Gastrocnemius medialis (tissue), 4 donors: ENCODE results near the gene ZBTB46. TPM values are rescaled to one million over a fixed set of nuclear protein-coding genes. Genes with fewer than 3 reads are reported as not detected.

Experiments used
- ATAC-seq, 2 donors: fragments of 150-250 bp; one replicate each; pipeline ENCODE4 v1.9.1; 2016
- DNase-seq, 2 donors: peaks; one replicate each; pipeline ENCODE4 v3.0.0-alpha.2; 2019
- H3K27ac ChIP-seq, 4 donors: fragments of 200-600 bp; sonication (generic); 1 replicate in 1 of 4; 2 replicates in 3 of 4; pipeline ENCODE4 v1.5.1; 2016 to 2018; ENCODE audit warnings: mild to moderate bottlenecking in 2 of 4, moderate library complexity in 1 of 4
- H3K27me3 ChIP-seq, 3 donors: fragments of 200-600 bp; sonication (generic) in 2 of 3; 1 replicate in 1 of 3; 2 replicates in 2 of 3; pipeline versions ENCODE4 v1.5.1 to v1.6.0; 2016 to 2019; ENCODE audit warnings: mild to moderate bottlenecking in 1 of 3, moderate library complexity in 1 of 3
- H3K36me3 ChIP-seq, 2 donors: fragments of 200-600 bp; sonication (generic) in 1 of 2; one replicate each; pipeline ENCODE4 v1.5.1; 2017 to 2018
- H3K4me1 ChIP-seq, 2 donors: fragments of 200-600 bp; sonication (generic) in 1 of 2; one replicate each; pipeline ENCODE4 v1.5.1; 2016 to 2017; ENCODE audit warnings: mild to moderate bottlenecking in 2 of 2
- H3K4me3 ChIP-seq, 4 donors: fragments of 200-600 bp; sonication (generic) in 3 of 4; 1 replicate in 1 of 4; 2 replicates in 3 of 4; pipeline ENCODE4 v1.5.1; 2016 to 2019; ENCODE audit warnings: mild to moderate bottlenecking in 2 of 4
- H3K9me3 ChIP-seq, 3 donors: fragments of 200-600 bp; sonication (generic) in 2 of 3; 1 replicate in 1 of 3; 2 replicates in 2 of 3; pipeline ENCODE4 v1.5.1; 2016 to 2019
- CTCF ChIP-seq, 5 experiments: fragments of 450-650 bp in 3 of 5; fragments of 200-600 bp in 2 of 5; sonication (generic) in 2 of 5; IDR thresholded peaks in 4 of 5; conservative IDR thresholded peaks in 1 of 5; 1 replicate in 4 of 5; 2 replicates in 1 of 5; pipeline ENCODE4 v1.5.1; 2016 to 2019; ENCODE audit warnings: antibody characterized with exemption in 5 of 5, mild to moderate bottlenecking in 3 of 5, moderate library complexity in 3 of 5
- POLR2A ChIP-seq, 2 donors: fragments of 450-650 bp; IDR thresholded peaks; one replicate each; pipeline ENCODE4 v1.6.1; 2017; ENCODE audit warnings: antibody characterized with exemption in 2 of 2, mild to moderate bottlenecking in 2 of 2, moderate library complexity in 2 of 2
- in situ Hi-C, 4 donors: fragments of 200-750 bp; cut with MboI; loops; one replicate each; pipeline versions ENCODE4 v1.15.0 to v1.8.0; 2017; ENCODE audit warnings: low sequenced_read_pairs in 4 of 4
- intact Hi-C: fragments of 100-400 bp; cut with DNase I; formaldehyde crosslinking; loops from one replicate; pipeline ENCODE4 v1.15.1; 2023; ENCODE audit warnings: low total_unique reads
- total RNA-seq, 4 donors: library from RNA; depleted of rRNA; stranded (reverse); fragments of >200 nt; gene quantifications; one replicate each; pipeline versions ENCODE4 v1.1.0 to v1.2.3, GENCODE V29; 2016

The ZBTB46 gene
- total RNA-seq, 4 donors from 2014 or later = 4.3 to 7.1 (median 5.6) TPM

- Histone ChIP-seq H3K4me3 (peak overlapping the region in 2 of 4 donors; percentile 57 to 91), H3K27ac (peak overlapping the region; percentile 93 to 99 (median 97)), H3K27me3 (no peaks in the 10 kb centered on the region), H3K4me1 (peaks cover 17 to 32% of the 10 kb centered on the region in 2 donors), H3K36me3 (peaks cover 0 to 36% of the 10 kb centered on the region in 2 donors), H3K9me3 (no peaks in the 10 kb centered on the region)
- in situ Hi-C loops = no loop called here
- intact Hi-C loops = loop anchor here (5.0 kb wide), 1 partner anchor 96 kb away; no protein-coding TSS in a partner anchor
- DNase-seq (no peak), ATAC-seq (no peak)
- no peak for TF ChIP-seq CTCF (IDR thresholded peaks at IDR 0.05 in 4 of 5, conservative IDR thresholded peaks at IDR 0.05 in 1 of 5)
- no peak for TF ChIP-seq POLR2A (IDR thresholded peaks at IDR 0.05)
Observed at GRCh38 chr20:63737945-63738686, 92.9 kb downstream of the ZBTB46 start.

- intact Hi-C loops = loop anchor here (5.0 kb wide), 1 partner anchor 95 kb away; no protein-coding TSS in a partner anchor
- no peak overlapping the region for H3K27ac ChIP-seq
- no peaks in the 10 kb centered on the region for H3K9me3 ChIP-seq
- ATAC-seq = no peak
- no peaks in the 10 kb centered on the region for H3K27me3 ChIP-seq
- H3K4me3 ChIP-seq = no peak overlapping the region
- TF ChIP-seq POLR2A (IDR thresholded peaks at IDR 0.05) = no peak
- no peak for TF ChIP-seq CTCF (IDR thresholded peaks at IDR 0.05 in 4 of 5, conservative IDR thresholded peaks at IDR 0.05 in 1 of 5)
- in situ Hi-C loops = no loop called here
- no peak for DNase-seq
- H3K4me1 ChIP-seq = peaks cover 17 to 32% of the 10 kb centered on the region in 2 donors
- H3K36me3 ChIP-seq = peaks cover 0 to 35% of the 10 kb centered on the region in 2 donors
Observed at GRCh38 chr20:63737695-63737944, 93.4 kb downstream of the ZBTB46 start.

- peaks cover 0 to 35% of the 10 kb centered on the region in 2 donors for H3K36me3 ChIP-seq
- H3K4me1 ChIP-seq = peaks cover 17 to 32% of the 10 kb centered on the region in 2 donors
- no peak overlapping the region for H3K27ac ChIP-seq
- H3K27me3 ChIP-seq = no peaks in the 10 kb centered on the region
- H3K9me3 ChIP-seq = no peaks in the 10 kb centered on the region
- no peak for TF ChIP-seq CTCF (IDR thresholded peaks at IDR 0.05 in 4 of 5, conservative IDR thresholded peaks at IDR 0.05 in 1 of 5)
- no peak for TF ChIP-seq POLR2A (IDR thresholded peaks at IDR 0.05)
- intact Hi-C loops = loop anchor here (5.0 kb wide), 1 partner anchor 95 kb away; no protein-coding TSS in a partner anchor
- no peak overlapping the region for H3K4me3 ChIP-seq
- ATAC-seq = no peak
- in situ Hi-C loops = no loop called here
- no peak for DNase-seq
Observed at GRCh38 chr20:63736893-63737694, 94.0 kb downstream of the ZBTB46 start.

- TF ChIP-seq CTCF (IDR thresholded peaks at IDR 0.05 in 4 of 5, conservative IDR thresholded peaks at IDR 0.05 in 1 of 5) (no peak), POLR2A (IDR thresholded peaks at IDR 0.05) (no peak)
- intact Hi-C loops (loop anchor here (5.0 kb wide), 1 partner anchor 94 kb away; no protein-coding TSS in a partner anchor), in situ Hi-C loops (no loop called here)
- peaks cover 0 to 35% of the 10 kb centered on the region in 2 donors for H3K36me3 ChIP-seq
- H3K9me3 ChIP-seq = no peaks in the 10 kb centered on the region
- no peak within 1 kb of the TSS for H3K4me3 ChIP-seq
- ATAC-seq (no peak), DNase-seq (no peak)
- no peak within 1 kb of the TSS for H3K27ac ChIP-seq
- no peaks in the 10 kb centered on the region for H3K27me3 ChIP-seq
- H3K4me1 ChIP-seq = peaks cover 11 to 24% of the 10 kb centered on the region in 2 donors
Observed at GRCh38 chr20:63735859-63736718, 95.0 kb downstream of the ZBTB46 start, which contains the start of gene LIME1. TSS of gene LIME1 (plus strand) at chr20:63736664. CDS start at chr20:63737550, 886 bp downstream.
